Left kidney (tissue), 2 donors: ENCODE measurements around the gene MOB2. TPM values are rescaled to one million over a fixed set of nuclear protein-coding genes. Genes with fewer than 3 reads are reported as not detected.

Experiments
- DNase-seq: peaks from one replicate; pipeline ENCODE4 v3.0.0-alpha.2; 2013
- polyA plus RNA-seq: library from polyadenylated mRNA; unstranded; fragments of 120-200 nt; gene quantifications from one replicate; pipeline ENCODE4 v1.2.1, GENCODE V29; 2013; ENCODE audit not compliant: insufficient read length

The MOB2 gene
- polyA plus RNA-seq, 1 donor, result 29.4 TPM

- DNase-seq, result peak; percentile 35
These were observed 28.0 kb downstream of the MOB2 start for GRCh38 chr11:1458340-1459218.

GRCh38 chr11:1457856-1458255, 28.7 kb downstream of the MOB2 start:
- DNase-seq, result no peak

- no peak for DNase-seq
These were observed 29.3 kb downstream of the MOB2 start for GRCh38 chr11:1457326-1457680.

- DNase-seq, result no peak
These were observed 29.8 kb downstream of the MOB2 start for GRCh38 chr11:1456596-1457325.

- no peak for DNase-seq
These were observed 30.4 kb downstream of the MOB2 start for GRCh38 chr11:1456176-1456575.

- DNase-seq, result no peak
These were observed 30.9 kb downstream of the MOB2 start for GRCh38 chr11:1455763-1456060.

- DNase-seq, result no peak
These were observed 31.4 kb downstream of the MOB2 start for GRCh38 chr11:1455032-1455762.

GRCh38 chr11:1454576-1454975, 32.0 kb downstream of the MOB2 start:
- no peak for DNase-seq

GRCh38 chr11:1453611-1454034, 33.0 kb downstream of the MOB2 start:
- DNase-seq, result peak; percentile 30

- no peak for DNase-seq
These were observed 33.8 kb downstream of the MOB2 start for GRCh38 chr11:1452744-1453143.

- DNase-seq, result no peak
These were observed 34.7 kb downstream of the MOB2 start for GRCh38 chr11:1451781-1452470.

GRCh38 chr11:1450949-1451710, 35.4 kb downstream of the MOB2 start:
- DNase-seq, result peak; percentile 24

GRCh38 chr11:1450344-1450875, 36.2 kb downstream of the MOB2 start:
- DNase-seq, result no peak

GRCh38 chr11:1449490-1450243, 36.9 kb downstream of the MOB2 start:
- no peak for DNase-seq

- DNase-seq, result no peak
These were observed 37.7 kb downstream of the MOB2 start for GRCh38 chr11:1448882-1449281.

- no peak for DNase-seq
These were observed 38.4 kb downstream of the MOB2 start for GRCh38 chr11:1447845-1448825.

- DNase-seq, result no peak
These were observed 40.0 kb downstream of the MOB2 start for GRCh38 chr11:1446623-1447022.

- DNase-seq, result no peak
These were observed 40.7 kb downstream of the MOB2 start for GRCh38 chr11:1445741-1446445.
